Right lobe of liver (tissue), 4 donors: Measurements from ENCODE around the gene CPSF2.

Experiments used
- POLR2A ChIP-seq: fragments of 450-650 bp; IDR thresholded peaks from one replicate; pipeline ENCODE4 v1.6.1; 2017; ENCODE audit warnings: antibody characterized with exemption, mild to moderate bottlenecking
- TF ChIP-seq, protein P1 (sequence below), 4 donors: fragments of 200-600 bp in 3 of 4; fragments of 450-650 bp in 1 of 4; IDR thresholded peaks; one replicate each; pipeline versions ENCODE4 v1.5.1 to v1.8.0; 2016 to 2022; ENCODE audit warnings: antibody characterized with exemption in 4 of 4, mild to moderate bottlenecking in 2 of 4
- donor health status: DM: no; HTN: no; CAD: no.
- donor health status: DM: no; HTN: no; CAD: no.
- donor health status: DM: no; HTN: yes; CAD: no.

DNA sequence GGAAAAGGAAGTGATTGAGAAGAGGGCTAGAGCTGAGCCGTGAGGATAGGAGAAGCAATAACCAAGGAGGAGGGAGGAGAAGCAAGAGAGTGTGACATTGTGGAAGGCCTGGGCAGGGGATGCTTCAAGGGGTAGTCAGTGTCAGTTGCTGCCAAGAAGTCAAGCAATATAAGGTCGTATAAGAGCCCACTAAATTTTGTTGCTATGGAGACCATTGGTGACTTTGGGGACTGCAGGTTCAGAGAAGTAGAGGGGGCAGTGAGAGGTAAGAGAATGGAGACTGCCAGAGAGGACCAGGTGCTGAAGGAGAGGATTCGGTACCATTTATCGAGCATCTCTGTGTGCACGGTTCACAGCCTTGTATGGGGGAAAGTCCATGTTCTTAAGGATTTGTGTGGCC, 12.3 kb upstream of the CPSF2 start:
- TF ChIP-seq, protein P1, sequence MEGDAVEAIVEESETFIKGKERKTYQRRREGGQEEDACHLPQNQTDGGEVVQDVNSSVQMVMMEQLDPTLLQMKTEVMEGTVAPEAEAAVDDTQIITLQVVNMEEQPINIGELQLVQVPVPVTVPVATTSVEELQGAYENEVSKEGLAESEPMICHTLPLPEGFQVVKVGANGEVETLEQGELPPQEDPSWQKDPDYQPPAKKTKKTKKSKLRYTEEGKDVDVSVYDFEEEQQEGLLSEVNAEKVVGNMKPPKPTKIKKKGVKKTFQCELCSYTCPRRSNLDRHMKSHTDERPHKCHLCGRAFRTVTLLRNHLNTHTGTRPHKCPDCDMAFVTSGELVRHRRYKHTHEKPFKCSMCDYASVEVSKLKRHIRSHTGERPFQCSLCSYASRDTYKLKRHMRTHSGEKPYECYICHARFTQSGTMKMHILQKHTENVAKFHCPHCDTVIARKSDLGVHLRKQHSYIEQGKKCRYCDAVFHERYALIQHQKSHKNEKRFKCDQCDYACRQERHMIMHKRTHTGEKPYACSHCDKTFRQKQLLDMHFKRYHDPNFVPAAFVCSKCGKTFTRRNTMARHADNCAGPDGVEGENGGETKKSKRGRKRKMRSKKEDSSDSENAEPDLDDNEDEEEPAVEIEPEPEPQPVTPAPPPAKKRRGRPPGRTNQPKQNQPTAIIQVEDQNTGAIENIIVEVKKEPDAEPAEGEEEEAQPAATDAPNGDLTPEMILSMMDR (IDR thresholded peaks at IDR 0.05) = no peak
- no peak for TF ChIP-seq POLR2A
